AG10803 (cell line): Measurements from ENCODE around the gene NRXN2.

Experiments
- DNase-seq: peaks from one replicate; pipeline ENCODE4 v3.0.0; 2010; ENCODE audit warnings: low read depth
- H3K4me3 ChIP-seq: 2 replicates; pipeline ENCODE4 v1.5.1; 2011; ENCODE audit warnings: mild to moderate bottlenecking, low read length, control low read depth
- CTCF ChIP-seq: conservative IDR thresholded peaks from 2 replicates; pipeline ENCODE4 v1.5.1; 2011; ENCODE audit warnings: mild to moderate bottlenecking, low read length, control low read depth, inconsistent platforms

Gene NRXN2

GRCh38 chr11:64572143-64572542 lies 150.9 kb downstream of the NRXN2 start:
- TF ChIP-seq CTCF = no peak
- no peak overlapping the region for H3K4me3 ChIP-seq
- DNase-seq = no peak

- no peak for TF ChIP-seq CTCF
- no peak overlapping the region for H3K4me3 ChIP-seq
- DNase-seq = no peak
Measured at GRCh38 chr11:64571410-64572091, 151.4 kb downstream of the NRXN2 start.

- no peak overlapping the region for H3K4me3 ChIP-seq
- no peak for DNase-seq
- TF ChIP-seq CTCF = no peak
Measured at GRCh38 chr11:64571050-64571409, 152.0 kb downstream of the NRXN2 start.

- no peak for TF ChIP-seq CTCF
- no peak for DNase-seq
Measured at GRCh38 chr11:64570341-64570740, 152.7 kb downstream of the NRXN2 start.

GRCh38 chr11:64569300-64569970 lies 153.6 kb downstream of the NRXN2 start:
- no peak for TF ChIP-seq CTCF
- no peak for DNase-seq
- no peak overlapping the region for H3K4me3 ChIP-seq

More at GRCh38 chr11:64570341-64570740, 152.7 kb downstream of the NRXN2 start:
- H3K4me3 ChIP-seq = no peak overlapping the region

- no peak for TF ChIP-seq CTCF
- DNase-seq = no peak
- no peak overlapping the region for H3K4me3 ChIP-seq
Measured at GRCh38 chr11:64568584-64569140, 154.3 kb downstream of the NRXN2 start.
